ENCODE measurements around the gene SAP30BP. TPM values are rescaled to one million over a fixed set of nuclear protein-coding genes. Genes with fewer than 3 reads are reported as not detected.

The SAP30BP gene
- total RNA-seq, 1 donor from 2014 or later, result 101 TPM

DNA sequence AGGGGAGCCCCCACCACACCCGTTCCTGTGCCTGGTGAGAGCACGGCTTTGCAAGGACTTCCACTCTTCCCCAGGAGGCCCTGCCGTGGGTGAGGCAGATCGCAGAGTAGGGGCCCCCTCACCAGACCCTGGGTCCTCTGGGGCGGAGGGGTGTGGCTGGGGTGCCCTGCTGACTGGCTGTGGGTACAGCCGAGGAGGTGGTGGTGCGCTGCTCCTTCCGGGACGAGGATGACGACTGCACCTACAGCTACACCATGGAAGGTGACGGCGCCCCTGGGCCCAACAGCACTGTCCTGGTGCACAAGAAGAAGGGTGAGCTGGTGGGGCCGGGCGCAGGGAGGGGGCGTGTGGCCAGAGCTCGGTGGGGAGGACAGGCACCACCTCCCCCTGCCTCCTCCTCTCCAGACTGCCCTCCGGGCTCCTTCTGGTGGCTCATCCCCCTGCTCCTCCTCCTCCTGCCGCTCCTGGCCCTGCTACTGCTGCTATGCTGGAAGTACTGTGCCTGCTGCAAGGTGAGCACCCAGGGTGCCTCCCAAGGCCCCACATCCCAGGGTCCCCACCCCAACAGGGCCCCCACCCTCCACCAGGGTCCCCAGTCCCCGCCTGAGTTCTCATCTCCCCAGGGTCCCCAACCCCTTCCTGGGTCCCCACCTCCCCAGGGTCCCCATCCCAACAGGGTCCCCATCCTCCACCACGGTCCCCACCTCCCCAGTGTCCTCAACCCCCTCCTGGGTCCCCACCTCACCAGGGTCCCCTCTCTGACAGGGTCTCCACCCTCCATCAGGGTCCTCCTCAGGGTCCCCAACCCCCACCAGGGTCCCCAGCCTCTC lies 70.2 kb downstream of the SAP30BP start:
- no peaks in the 10 kb centered on the region for H3K9me3 Mint-ChIP-seq
- intact Hi-C loops (cut with micrococcal nuclease), result no loop called here
- H3K4me3 Mint-ChIP-seq (ENCODE audit: low read depth), result no peak overlapping the region
- no peak for DNase-seq (ENCODE audit: low spot score)
- H3K4me1 Mint-ChIP-seq (ENCODE audit: low read depth), result peaks cover 7% of the 10 kb centered on the region
- no peak overlapping the region for H3K27ac Mint-ChIP-seq
- no peaks in the 10 kb centered on the region for H3K36me3 Mint-ChIP-seq (ENCODE audit: low read depth)
- H3K27me3 Mint-ChIP-seq (ENCODE audit: low read depth), result no peaks in the 10 kb centered on the region

DNA sequence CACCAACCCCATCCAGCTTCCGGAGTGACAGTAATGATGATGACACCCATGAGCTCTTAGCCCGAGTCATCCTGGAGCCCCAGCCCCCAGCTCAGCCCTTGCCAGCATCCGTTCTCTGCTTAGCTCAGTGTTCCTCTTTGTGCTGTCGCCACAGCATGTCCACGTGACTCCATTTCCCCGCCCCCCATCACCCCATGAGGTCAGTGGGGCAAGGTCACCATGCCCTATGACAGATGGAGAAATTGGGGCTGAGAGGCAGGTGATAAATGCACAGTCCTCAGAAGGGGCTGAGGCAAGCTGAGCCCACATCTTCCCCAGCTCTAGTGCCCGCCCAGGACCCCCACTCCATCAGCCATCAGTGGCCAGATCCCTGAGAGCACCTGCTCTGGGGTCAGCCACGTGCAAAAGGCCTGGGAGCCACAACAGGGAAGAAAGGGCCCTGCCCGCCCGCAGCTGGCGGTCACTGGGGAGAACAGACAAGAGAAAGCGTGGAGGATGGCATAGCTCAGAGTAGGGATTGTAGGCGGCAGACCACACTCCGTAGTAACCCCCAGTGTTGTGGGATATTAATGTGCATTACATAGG lies 71.2 kb downstream of the SAP30BP start:
- intact Hi-C loops (cut with micrococcal nuclease), result no loop called here
- no peaks in the 10 kb centered on the region for H3K36me3 Mint-ChIP-seq (ENCODE audit: low read depth)
- peak overlapping the region; percentile 76 for H3K27ac Mint-ChIP-seq
- no peaks in the 10 kb centered on the region for H3K9me3 Mint-ChIP-seq
- DNase-seq (ENCODE audit: low spot score), result no peak
- H3K4me1 Mint-ChIP-seq (ENCODE audit: low read depth), result peaks cover 7% of the 10 kb centered on the region
- no peak overlapping the region for H3K4me3 Mint-ChIP-seq (ENCODE audit: low read depth)
- no peaks in the 10 kb centered on the region for H3K27me3 Mint-ChIP-seq (ENCODE audit: low read depth)

DNA sequence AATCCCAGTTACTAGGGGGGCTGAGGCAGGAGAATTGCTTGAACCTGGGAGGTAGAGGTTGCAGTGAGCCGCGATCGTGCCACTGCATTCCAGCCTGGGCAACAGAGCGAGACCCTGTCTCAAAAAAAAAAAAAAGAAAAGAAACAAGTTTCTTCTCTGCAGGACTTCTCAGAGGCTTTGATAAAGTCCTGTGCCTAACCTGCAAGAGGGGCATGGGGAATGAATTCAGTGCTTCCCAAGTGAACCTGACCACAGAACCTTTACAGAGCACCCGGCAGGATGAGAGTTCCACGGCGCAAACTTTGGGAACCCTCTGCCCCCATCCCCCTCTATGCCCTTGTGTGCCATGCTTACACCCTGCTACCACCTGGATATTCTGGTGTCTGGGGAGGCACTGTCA lies 72.0 kb downstream of the SAP30BP start:
- peaks cover 7% of the 10 kb centered on the region for H3K4me1 Mint-ChIP-seq (ENCODE audit: low read depth)
- DNase-seq (ENCODE audit: low spot score), result no peak
- intact Hi-C loops (cut with micrococcal nuclease), result no loop called here
- H3K27me3 Mint-ChIP-seq (ENCODE audit: low read depth), result no peaks in the 10 kb centered on the region
- H3K27ac Mint-ChIP-seq, result no peak overlapping the region
- no peak overlapping the region for H3K4me3 Mint-ChIP-seq (ENCODE audit: low read depth)
- no peaks in the 10 kb centered on the region for H3K36me3 Mint-ChIP-seq (ENCODE audit: low read depth)
- no peaks in the 10 kb centered on the region for H3K9me3 Mint-ChIP-seq

DNA sequence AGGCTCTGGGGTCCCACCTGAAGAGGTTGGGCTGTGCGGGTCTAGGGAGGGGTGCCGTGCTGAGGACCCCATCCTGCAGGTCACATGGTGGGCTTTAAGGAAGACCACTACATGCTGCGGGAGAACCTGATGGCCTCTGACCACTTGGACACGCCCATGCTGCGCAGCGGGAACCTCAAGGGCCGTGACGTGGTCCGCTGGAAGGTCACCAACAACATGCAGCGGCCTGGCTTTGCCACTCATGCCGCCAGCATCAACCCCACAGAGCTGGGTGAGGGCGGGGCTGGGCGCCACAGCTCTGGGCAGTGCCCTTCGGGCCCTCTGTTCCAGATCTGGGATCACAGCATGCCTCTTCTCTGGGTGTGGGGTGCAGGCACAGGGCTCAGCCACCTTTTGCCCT lies 72.7 kb downstream of the SAP30BP start:
- H3K27ac Mint-ChIP-seq, result no peak overlapping the region
- no peak overlapping the region for H3K4me3 Mint-ChIP-seq (ENCODE audit: low read depth)
- H3K9me3 Mint-ChIP-seq, result no peaks in the 10 kb centered on the region
- intact Hi-C loops (cut with micrococcal nuclease), result no loop called here
- no peaks in the 10 kb centered on the region for H3K36me3 Mint-ChIP-seq (ENCODE audit: low read depth)
- H3K27me3 Mint-ChIP-seq (ENCODE audit: low read depth), result no peaks in the 10 kb centered on the region
- peaks cover 6% of the 10 kb centered on the region for H3K4me1 Mint-ChIP-seq (ENCODE audit: low read depth)
- no peak for DNase-seq (ENCODE audit: low spot score)

DNA sequence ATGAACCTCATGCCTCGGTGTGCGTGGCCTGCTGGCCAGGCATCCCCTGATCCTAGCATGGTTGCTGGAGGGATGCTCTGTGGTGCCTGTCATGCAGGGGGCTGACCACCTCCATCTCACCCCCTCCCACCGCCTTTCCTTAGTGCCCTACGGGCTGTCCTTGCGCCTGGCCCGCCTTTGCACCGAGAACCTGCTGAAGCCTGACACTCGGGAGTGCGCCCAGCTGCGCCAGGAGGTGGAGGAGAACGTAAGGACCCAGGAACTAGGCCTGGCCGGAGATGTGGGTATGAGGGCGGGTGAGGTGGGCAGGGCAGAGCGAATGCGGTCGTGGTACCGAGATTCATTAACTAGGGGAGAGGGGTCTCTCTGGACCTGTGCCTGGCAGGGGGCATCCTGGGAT lies 73.1 kb downstream of the SAP30BP start:
- Mint-ChIP-seq H3K27me3 (ENCODE audit: low read depth) (no peaks in the 10 kb centered on the region), H3K9me3 (no peaks in the 10 kb centered on the region), H3K27ac (no peak overlapping the region), H3K36me3 (ENCODE audit: low read depth) (no peaks in the 10 kb centered on the region), H3K4me1 (ENCODE audit: low read depth) (peaks cover 6% of the 10 kb centered on the region), H3K4me3 (ENCODE audit: low read depth) (no peak overlapping the region)
- intact Hi-C loops (cut with micrococcal nuclease), result no loop called here
- no peak for DNase-seq (ENCODE audit: low spot score)

DNA sequence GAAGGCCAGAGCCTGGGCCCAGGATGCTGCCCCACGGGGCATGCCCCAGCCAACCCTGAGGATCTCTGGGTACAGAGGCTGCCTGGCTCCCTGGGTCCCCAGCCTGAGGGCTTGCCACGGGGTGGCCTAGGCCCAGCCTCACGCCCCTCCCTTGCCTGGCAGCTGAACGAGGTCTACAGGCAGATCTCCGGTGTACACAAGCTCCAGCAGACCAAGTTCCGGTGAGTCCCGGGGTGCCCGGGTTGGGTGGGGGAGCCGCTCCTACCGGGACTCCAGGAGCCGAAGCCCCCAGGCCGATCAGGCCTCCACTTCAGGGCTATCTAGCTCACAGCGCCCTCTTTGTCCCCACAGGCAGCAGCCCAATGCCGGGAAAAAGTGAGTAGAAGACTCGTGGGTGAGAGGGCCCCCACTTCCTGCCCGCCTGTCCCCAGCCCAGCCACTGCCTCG lies 73.5 kb downstream of the SAP30BP start:
- Mint-ChIP-seq H3K4me1 (ENCODE audit: low read depth) (peaks cover 6% of the 10 kb centered on the region), H3K27me3 (ENCODE audit: low read depth) (no peaks in the 10 kb centered on the region), H3K27ac (no peak overlapping the region), H3K9me3 (no peaks in the 10 kb centered on the region), H3K36me3 (ENCODE audit: low read depth) (no peaks in the 10 kb centered on the region), H3K4me3 (ENCODE audit: low read depth) (no peak overlapping the region)
- intact Hi-C loops (cut with micrococcal nuclease), result no loop called here
- DNase-seq (ENCODE audit: low spot score), result no peak

DNA sequence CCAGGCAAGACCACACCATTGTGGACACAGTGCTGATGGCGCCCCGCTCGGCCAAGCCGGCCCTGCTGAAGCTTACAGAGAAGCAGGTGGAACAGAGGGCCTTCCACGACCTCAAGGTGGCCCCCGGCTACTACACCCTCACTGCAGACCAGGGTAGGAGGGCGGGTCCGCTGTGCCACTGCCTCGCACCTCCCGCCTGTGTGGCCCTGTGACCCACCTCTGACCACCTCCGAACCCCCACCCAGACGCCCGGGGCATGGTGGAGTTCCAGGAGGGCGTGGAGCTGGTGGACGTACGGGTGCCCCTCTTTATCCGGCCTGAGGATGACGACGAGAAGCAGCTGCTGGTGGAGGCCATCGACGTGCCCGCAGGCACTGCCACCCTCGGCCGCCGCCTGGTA lies 75.2 kb downstream of the SAP30BP start:
- no peak for DNase-seq (ENCODE audit: low spot score)
- no peak overlapping the region for H3K4me3 Mint-ChIP-seq (ENCODE audit: low read depth)
- H3K27ac Mint-ChIP-seq, result no peak overlapping the region
- intact Hi-C loops (cut with micrococcal nuclease), result no loop called here
- peaks cover 6% of the 10 kb centered on the region for H3K4me1 Mint-ChIP-seq (ENCODE audit: low read depth)
- no peaks in the 10 kb centered on the region for H3K9me3 Mint-ChIP-seq
- no peaks in the 10 kb centered on the region for H3K27me3 Mint-ChIP-seq (ENCODE audit: low read depth)
- no peaks in the 10 kb centered on the region for H3K36me3 Mint-ChIP-seq (ENCODE audit: low read depth)

DNA sequence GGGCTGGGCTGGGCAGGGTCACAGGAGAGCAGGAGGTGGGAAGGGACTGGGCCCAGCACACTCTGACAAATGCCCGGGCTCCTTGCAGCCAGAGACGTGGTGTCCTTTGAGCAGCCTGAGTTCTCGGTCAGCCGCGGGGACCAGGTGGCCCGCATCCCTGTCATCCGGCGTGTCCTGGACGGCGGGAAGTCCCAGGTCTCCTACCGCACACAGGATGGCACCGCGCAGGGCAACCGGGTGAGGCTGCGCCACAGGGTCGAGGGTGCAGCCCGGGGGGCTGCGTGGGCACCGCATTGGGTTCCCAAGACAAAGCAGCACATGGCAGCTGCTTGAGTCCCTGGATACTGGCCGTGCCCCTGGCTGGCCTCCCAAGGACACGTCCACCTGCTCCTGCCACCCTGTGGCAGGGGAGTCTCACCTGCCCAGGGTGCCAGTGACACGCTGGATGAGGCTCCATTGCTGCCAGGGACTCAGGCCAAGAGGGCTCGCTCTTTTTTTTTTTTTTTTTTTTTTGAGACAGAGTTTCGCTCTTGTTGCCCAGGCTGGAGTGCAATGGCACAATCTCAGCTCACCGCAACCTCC lies 76.6 kb downstream of the SAP30BP start:
- no peak for DNase-seq (ENCODE audit: low spot score)
- Mint-ChIP-seq H3K4me1 (ENCODE audit: low read depth) (peaks cover 3% of the 10 kb centered on the region), H3K4me3 (ENCODE audit: low read depth) (no peak overlapping the region), H3K9me3 (no peaks in the 10 kb centered on the region), H3K27me3 (ENCODE audit: low read depth) (peaks cover 3% of the 10 kb centered on the region), H3K27ac (no peak overlapping the region), H3K36me3 (ENCODE audit: low read depth) (no peaks in the 10 kb centered on the region)
- intact Hi-C loops (cut with micrococcal nuclease), result no loop called here

DNA sequence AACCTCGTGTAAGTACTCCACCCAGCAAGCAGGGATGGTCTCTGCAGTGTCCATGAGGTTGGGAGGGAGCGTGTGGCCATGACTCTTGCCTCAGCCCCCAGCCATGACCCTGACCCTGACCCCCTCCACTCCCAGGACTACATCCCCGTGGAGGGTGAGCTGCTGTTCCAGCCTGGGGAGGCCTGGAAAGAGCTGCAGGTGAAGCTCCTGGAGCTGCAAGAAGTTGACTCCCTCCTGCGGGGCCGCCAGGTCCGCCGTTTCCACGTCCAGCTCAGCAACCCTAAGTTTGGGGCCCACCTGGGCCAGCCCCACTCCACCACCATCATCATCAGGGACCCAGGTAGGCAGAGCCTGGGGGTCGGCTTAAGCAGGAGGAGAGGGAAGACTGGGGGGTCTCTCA lies 81.6 kb downstream of the SAP30BP start:
- H3K4me1 Mint-ChIP-seq (ENCODE audit: low read depth), result peaks cover 8% of the 10 kb centered on the region
- H3K9me3 Mint-ChIP-seq, result no peaks in the 10 kb centered on the region
- H3K27me3 Mint-ChIP-seq (ENCODE audit: low read depth), result peaks cover 3% of the 10 kb centered on the region
- H3K36me3 Mint-ChIP-seq (ENCODE audit: low read depth), result no peaks in the 10 kb centered on the region
- no peak overlapping the region for H3K27ac Mint-ChIP-seq
- no peak overlapping the region for H3K4me3 Mint-ChIP-seq (ENCODE audit: low read depth)
- DNase-seq (ENCODE audit: low spot score), result no peak
- intact Hi-C loops (cut with micrococcal nuclease), result loop anchor here (2.0 to 5.0 kb wide), 2 partner anchors 74 to 161 kb away; partner anchors contain the start of gene MYO15B

DNA sequence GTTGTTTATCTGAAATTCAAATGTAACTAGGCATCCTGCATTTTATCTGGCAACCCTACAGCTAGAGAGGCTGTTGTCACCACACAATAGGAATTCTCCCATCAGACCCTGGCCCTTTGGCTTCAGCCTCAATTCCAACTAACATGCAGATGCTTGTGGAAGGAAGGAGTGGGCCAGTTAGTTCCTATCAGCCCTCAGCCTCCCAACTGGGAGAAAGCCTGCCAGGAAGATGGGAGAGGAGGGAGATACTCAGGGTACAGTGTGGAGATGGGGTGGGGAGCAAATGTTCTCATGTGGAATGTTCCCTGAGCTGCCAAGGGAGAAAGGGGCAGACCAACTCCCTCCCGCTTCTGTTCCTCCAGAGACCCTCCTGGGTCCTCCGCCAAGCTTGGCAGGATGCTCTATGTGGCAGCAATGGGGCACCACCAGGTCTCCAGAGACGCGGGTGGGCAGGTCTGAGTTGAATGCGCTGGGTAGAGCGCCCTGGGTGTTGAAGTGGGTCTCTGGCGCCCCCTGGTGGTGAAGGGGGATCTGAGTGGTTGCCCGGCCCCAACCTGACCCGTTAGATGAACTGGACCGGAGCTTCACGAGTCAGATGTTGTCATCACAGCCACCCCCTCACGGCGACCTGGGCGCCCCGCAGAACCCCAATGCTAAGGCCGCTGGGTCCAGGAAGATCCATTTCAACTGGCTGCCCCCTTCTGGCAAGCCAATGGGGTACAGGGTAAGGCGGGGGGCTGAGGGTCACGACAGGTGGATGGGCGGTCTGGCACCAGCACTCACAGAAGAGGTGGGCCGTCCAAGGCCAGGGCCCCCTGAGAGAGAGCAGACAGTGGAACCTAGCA lies 82.6 kb downstream of the SAP30BP start:
- peak; percentile 76 for DNase-seq (ENCODE audit: low spot score)
- Mint-ChIP-seq H3K4me3 (ENCODE audit: low read depth) (no peak overlapping the region), H3K36me3 (ENCODE audit: low read depth) (no peaks in the 10 kb centered on the region), H3K27me3 (ENCODE audit: low read depth) (peaks cover 3% of the 10 kb centered on the region), H3K27ac (no peak overlapping the region), H3K4me1 (ENCODE audit: low read depth) (peaks cover 10% of the 10 kb centered on the region), H3K9me3 (no peaks in the 10 kb centered on the region)
- intact Hi-C loops (cut with micrococcal nuclease), result loop anchor here (1.0 to 5.0 kb wide), 3 partner anchors 75 to 162 kb away; partner anchors contain the start of genes MYO15B and SMIM5

DNA sequence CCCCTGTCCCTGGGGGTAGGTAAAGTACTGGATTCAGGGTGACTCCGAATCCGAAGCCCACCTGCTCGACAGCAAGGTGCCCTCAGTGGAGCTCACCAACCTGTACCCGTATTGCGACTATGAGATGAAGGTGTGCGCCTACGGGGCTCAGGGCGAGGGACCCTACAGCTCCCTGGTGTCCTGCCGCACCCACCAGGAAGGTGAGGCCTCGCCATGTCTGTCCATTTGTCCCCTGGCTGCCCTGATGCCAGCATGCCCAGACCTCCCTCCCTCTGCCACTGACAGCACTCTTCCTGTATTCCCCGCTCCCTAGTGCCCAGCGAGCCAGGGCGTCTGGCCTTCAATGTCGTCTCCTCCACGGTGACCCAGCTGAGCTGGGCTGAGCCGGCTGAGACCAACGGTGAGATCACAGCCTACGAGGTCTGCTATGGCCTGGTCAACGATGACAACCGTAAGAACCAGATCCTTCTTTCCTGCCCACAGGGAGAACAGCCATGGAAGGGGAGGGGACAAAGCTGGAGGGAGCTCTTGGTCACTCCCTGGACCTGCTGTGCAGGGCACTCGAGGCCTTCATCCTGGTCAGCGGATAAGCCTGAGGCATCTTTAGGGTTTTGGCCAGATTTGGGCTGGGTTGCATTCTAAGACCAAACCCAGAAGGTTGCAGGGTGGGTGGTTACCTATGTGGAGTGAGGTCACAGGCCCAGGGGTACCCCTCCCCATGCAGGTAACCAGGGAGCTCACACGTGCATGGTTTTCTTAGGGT lies 83.7 kb downstream of the SAP30BP start:
- no peaks in the 10 kb centered on the region for H3K9me3 Mint-ChIP-seq
- H3K4me3 Mint-ChIP-seq (ENCODE audit: low read depth), result no peak overlapping the region
- H3K36me3 Mint-ChIP-seq (ENCODE audit: low read depth), result no peaks in the 10 kb centered on the region
- no peak overlapping the region for H3K27ac Mint-ChIP-seq
- peaks cover 3% of the 10 kb centered on the region for H3K27me3 Mint-ChIP-seq (ENCODE audit: low read depth)
- H3K4me1 Mint-ChIP-seq (ENCODE audit: low read depth), result peaks cover 12% of the 10 kb centered on the region
- intact Hi-C loops (cut with micrococcal nuclease), result loop anchor here (1.0 kb wide), 1 partner anchor 118 kb away; the partner anchor contains the start of gene SMIM5
- no peak for DNase-seq (ENCODE audit: low spot score)
